Calu3 (cell line): ENCODE results near the gene TMEM176A. TPM values are rescaled to one million over a fixed set of nuclear protein-coding genes. Genes with fewer than 3 reads are reported as not detected.

Experiments used
- BruUV-seq: library from RNA; stranded (reverse); fragments of 400-500 nt; replicated peaks from 2 replicates; lab custom pipeline; 2021; lab: Mats Ljungman, UMichigan
- CTCF ChIA-PET: fragments of 300-600 bp; sonication (Branson Sonifier 250); formaldehyde crosslinking; loops from one replicate; lab custom pipeline; 2022; ENCODE audit warnings: antibody characterized with exemption; lab: Charles Lee
- DNase-seq: peaks from one replicate; pipeline ENCODE4 v3.0.0; 2022
- H3K27ac Mint-ChIP-seq: one replicate; pipeline ENCODE4 v1.8.0; 2022; ENCODE audit warnings: mixed read lengths; ENCODE audit not compliant: unreplicated experiment
- H3K27me3 Mint-ChIP-seq: one replicate; pipeline ENCODE4 v1.8.0; 2022; ENCODE audit warnings: mixed read lengths; ENCODE audit not compliant: unreplicated experiment
- H3K36me3 Mint-ChIP-seq: one replicate; pipeline ENCODE4 v1.8.0; 2022; ENCODE audit warnings: mild to moderate bottlenecking, moderate library complexity, mixed read lengths; ENCODE audit not compliant: insufficient read depth, unreplicated experiment
- H3K4me1 Mint-ChIP-seq: one replicate; pipeline ENCODE4 v1.8.0; 2022; ENCODE audit warnings: mild to moderate bottlenecking, low read depth, mixed read lengths; ENCODE audit not compliant: unreplicated experiment
- H3K4me3 Mint-ChIP-seq: one replicate; pipeline ENCODE4 v1.8.0; 2022; ENCODE audit warnings: mild to moderate bottlenecking, low read depth, moderate library complexity, mixed read lengths; ENCODE audit not compliant: unreplicated experiment
- H3K9me3 Mint-ChIP-seq: one replicate; pipeline ENCODE4 v1.8.0; 2022; ENCODE audit warnings: low read depth, mixed read lengths; ENCODE audit not compliant: unreplicated experiment
- intact Hi-C: fragments of 100-400 bp; cut with micrococcal nuclease; formaldehyde crosslinking; loops from one replicate; pipeline ENCODE4 v1.10.0; 2022; ENCODE audit not compliant: unreplicated experiment
- total RNA-seq: library from RNA; stranded (reverse); gene quantifications from 2 replicates; pipeline ENCODE4 v1.2.3, GENCODE V29; 2022
- TF ChIP-seq, protein P1 (sequence below): fragments of 200-600 bp; IDR thresholded peaks from one replicate; pipeline ENCODE4 v1.8.0; 2022; ENCODE audit warnings: antibody characterized with exemption; ENCODE audit not compliant: unreplicated experiment

Gene TMEM176A
- total RNA-seq, 1 experiment from 2014 or later: 1.5 TPM

DNA sequence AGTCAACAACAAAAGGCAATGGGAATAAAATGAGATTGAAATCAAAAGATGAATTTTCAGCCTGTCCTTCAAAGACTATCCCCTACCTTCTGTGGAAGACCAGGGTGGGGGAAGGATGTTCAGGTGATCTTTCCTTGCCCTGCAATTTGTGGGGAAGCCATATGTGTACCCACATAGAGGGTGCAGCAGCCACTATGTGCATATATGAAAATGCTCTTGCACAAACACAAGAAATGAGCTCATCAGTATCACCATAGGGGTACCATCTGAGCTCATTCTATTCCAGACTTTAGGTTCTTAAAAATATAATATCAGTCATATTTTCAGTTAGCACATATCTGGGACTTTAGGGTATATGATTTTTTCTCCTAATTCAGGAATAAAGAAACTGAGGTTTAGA lies 45.6 kb upstream of the TMEM176A start:
- Mint-ChIP-seq H3K27ac (no peak overlapping the region), H3K27me3 (peaks cover 40% of the 10 kb centered on the region), H3K4me1 (no peaks in the 10 kb centered on the region), H3K36me3 (no peaks in the 10 kb centered on the region), H3K4me3 (no peak overlapping the region), H3K9me3 (no peaks in the 10 kb centered on the region)
- TF ChIP-seq, protein P1, sequence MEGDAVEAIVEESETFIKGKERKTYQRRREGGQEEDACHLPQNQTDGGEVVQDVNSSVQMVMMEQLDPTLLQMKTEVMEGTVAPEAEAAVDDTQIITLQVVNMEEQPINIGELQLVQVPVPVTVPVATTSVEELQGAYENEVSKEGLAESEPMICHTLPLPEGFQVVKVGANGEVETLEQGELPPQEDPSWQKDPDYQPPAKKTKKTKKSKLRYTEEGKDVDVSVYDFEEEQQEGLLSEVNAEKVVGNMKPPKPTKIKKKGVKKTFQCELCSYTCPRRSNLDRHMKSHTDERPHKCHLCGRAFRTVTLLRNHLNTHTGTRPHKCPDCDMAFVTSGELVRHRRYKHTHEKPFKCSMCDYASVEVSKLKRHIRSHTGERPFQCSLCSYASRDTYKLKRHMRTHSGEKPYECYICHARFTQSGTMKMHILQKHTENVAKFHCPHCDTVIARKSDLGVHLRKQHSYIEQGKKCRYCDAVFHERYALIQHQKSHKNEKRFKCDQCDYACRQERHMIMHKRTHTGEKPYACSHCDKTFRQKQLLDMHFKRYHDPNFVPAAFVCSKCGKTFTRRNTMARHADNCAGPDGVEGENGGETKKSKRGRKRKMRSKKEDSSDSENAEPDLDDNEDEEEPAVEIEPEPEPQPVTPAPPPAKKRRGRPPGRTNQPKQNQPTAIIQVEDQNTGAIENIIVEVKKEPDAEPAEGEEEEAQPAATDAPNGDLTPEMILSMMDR: no peak
- intact Hi-C loops: loop anchor here (1.0 to 10.0 kb wide), 3 partner anchors 220 to 468 kb away; no protein-coding TSS in a partner anchor
- DNase-seq: no peak
- CTCF ChIA-PET: interaction anchor here (1.1 kb wide), 1 partner anchor 306 kb away, joined by 5 read pairs; no protein-coding TSS in a partner anchor
- no TSS peak for BruUV-seq

DNA sequence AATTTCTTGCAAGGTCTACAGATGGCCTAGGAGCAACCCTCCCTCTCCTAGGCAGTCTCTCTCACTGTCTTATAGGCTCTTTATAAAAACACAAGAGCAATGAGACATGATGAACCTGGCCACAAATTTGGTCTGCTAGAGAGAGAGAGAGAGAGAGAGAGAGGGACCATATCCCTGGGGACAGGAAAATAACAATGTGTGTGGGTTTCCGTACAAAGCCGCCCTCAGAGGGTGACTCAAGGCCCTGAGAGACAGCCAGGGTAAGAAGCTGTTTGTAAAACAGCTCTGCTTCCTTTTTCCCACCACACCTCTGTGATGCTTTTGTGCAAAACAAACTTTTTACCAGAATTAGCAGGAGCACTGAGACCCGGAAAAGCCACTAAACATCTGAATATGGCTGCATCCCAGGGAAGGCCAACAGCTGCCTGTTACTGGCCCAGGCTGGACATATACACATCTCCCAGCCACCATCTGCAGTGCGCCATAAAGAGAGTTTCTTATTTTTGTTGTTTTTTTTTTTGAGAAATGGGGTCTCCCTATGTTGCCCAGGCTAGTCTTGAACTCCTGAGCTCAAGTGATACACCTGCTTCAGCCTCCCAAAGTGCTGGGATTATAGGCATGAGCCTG lies 45.0 kb upstream of the TMEM176A start:
- H3K4me3 Mint-ChIP-seq: no peak overlapping the region
- CTCF ChIA-PET: interaction anchor here (1.1 kb wide), 1 partner anchor 307 kb away, joined by 5 read pairs; no protein-coding TSS in a partner anchor

DNA sequence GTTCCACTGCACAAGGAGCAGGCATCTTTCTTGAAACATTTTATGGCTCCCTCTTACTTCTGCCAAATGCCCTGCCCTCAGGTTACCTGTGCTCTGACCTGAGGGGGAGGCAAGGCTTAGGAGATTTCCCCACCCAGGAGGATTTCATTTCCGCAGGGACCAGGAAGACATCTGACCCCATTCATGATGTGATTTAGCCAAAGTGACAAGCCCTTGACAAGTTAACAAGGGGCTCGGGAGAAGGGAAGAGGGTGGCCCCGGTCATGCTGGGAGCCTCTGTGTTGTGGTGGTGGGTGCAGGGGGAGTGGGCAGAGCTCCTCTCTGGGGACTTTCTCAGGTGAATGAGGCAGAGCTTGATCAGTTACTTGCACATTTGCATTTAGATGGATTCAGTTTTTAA lies 44.4 kb upstream of the TMEM176A start:
- H3K27ac Mint-ChIP-seq: no peak overlapping the region
- peaks cover 32% of the 10 kb centered on the region for H3K27me3 Mint-ChIP-seq
- intact Hi-C loops: loop anchor here (5.0 to 10.0 kb wide), 2 partner anchors 221 to 469 kb away; no protein-coding TSS in a partner anchor
- H3K4me1 Mint-ChIP-seq: no peaks in the 10 kb centered on the region
- no peak overlapping the region for H3K4me3 Mint-ChIP-seq
- BruUV-seq: no TSS peak
- no peak for DNase-seq
- H3K9me3 Mint-ChIP-seq: no peaks in the 10 kb centered on the region
- CTCF ChIA-PET: interaction anchor here (1.1 kb wide), 1 partner anchor 307 kb away, joined by 5 read pairs; no protein-coding TSS in a partner anchor
- H3K36me3 Mint-ChIP-seq: no peaks in the 10 kb centered on the region
- TF ChIP-seq, protein P1: no peak

More for the DNA sequence above, 45.0 kb upstream of the TMEM176A start:
- no peak overlapping the region for H3K27ac Mint-ChIP-seq
- intact Hi-C loops: loop anchor here (5.0 to 10.0 kb wide), 2 partner anchors 221 to 468 kb away; no protein-coding TSS in a partner anchor
- H3K4me1 Mint-ChIP-seq: no peaks in the 10 kb centered on the region
- TF ChIP-seq, protein P1: no peak
- no peaks in the 10 kb centered on the region for H3K36me3 Mint-ChIP-seq
- DNase-seq: no peak
- H3K9me3 Mint-ChIP-seq: no peaks in the 10 kb centered on the region
- peaks cover 33% of the 10 kb centered on the region for H3K27me3 Mint-ChIP-seq
- BruUV-seq: no TSS peak

- H3K9me3 Mint-ChIP-seq: no peaks in the 10 kb centered on the region
- no peaks in the 10 kb centered on the region for H3K36me3 Mint-ChIP-seq
These were observed 43.7 kb upstream of the TMEM176A start for GRCh38 chr7:150756858-150757257.

More at GRCh38 chr7:150756858-150757257, 43.7 kb upstream of the TMEM176A start:
- no peak for DNase-seq
- H3K27ac Mint-ChIP-seq: no peak overlapping the region
- CTCF ChIA-PET: no interaction called here
- no peaks in the 10 kb centered on the region for H3K4me1 Mint-ChIP-seq
- peaks cover 32% of the 10 kb centered on the region for H3K27me3 Mint-ChIP-seq
- H3K4me3 Mint-ChIP-seq: no peak overlapping the region
- TF ChIP-seq, protein P1: no peak
- intact Hi-C loops: loop anchor here (5.0 to 10.0 kb wide), 2 partner anchors 222 to 470 kb away; no protein-coding TSS in a partner anchor
- BruUV-seq: no TSS peak
